ENCODE results near the gene SNED1.
"Not testable (repeated sequence)": the region's sequence is repeated elsewhere in the genome, so short reads cannot be mapped to it uniquely, and the experiment has no call there.

The SNED1 gene

DNA sequence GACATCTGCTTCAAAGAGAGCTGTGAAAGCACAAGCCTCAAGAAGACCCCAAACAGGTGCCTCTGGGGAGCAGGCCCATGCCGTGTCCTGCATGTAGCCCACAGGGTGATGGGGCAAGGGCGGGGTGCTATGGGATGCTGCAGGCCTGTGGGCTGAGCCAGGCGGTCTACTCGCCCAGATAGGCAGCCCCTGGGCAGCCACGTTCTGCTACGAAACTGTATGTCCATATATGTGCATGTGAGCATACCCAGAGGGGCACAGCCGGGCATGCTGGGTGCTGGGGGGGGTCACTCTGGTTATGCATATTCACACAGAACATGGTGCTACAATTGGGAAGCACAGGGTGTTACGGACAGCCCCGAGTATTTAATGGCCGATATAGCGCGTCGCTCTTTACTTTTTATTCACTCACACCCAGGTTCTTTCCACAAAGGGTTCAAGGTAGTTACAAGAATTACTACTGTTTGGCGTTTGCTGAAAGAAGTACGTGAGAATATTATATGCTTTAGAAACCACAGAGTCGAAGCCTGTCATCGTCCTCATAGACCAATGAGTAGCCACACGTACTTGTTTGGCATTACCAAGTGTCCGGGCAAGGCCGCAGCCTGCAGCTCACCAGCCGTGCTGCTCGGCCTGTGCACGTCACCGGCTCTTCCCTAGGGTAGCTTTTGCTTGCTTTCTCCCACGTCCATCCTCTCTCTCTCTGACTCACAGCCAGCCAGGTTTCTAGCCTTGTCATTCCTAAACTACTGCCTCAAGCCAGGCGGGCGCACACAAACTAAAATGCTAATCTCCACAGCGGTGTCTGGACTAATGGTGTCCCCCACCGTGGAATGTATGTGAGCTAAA, 89.2 kb downstream of the SNED1 start:
- DNase-seq (ENCODE audit: low spot score), result no peak

DNA sequence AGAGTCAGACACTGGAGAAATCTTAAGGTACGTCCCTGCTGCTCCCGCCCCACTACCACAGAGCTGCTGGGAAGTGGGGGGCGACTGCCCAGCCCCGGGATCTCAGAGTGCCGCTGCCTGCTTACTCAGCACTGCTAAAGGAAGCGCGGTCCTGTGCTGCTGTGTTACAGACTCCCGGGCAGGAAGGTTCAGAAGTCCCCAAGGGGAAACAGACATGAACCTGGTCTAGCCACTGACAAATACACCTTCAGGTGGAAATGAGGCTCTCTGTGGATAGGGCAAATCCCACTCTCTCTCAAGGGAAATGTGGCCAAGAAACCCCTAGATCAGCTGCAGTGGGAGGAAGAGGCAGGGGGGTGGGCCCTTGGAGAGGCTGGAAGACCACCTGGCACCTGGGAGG, 90.0 kb downstream of the SNED1 start:
- no peak for DNase-seq (ENCODE audit: low spot score)

GRCh38 chr2:241088791-241089732, 90.6 kb downstream of the SNED1 start:
- DNase-seq (ENCODE audit: low spot score), result no peak

- no peak for DNase-seq (ENCODE audit: low spot score)
These were observed 92.8 kb downstream of the SNED1 start for GRCh38 chr2:241091201-241091600.

DNA sequence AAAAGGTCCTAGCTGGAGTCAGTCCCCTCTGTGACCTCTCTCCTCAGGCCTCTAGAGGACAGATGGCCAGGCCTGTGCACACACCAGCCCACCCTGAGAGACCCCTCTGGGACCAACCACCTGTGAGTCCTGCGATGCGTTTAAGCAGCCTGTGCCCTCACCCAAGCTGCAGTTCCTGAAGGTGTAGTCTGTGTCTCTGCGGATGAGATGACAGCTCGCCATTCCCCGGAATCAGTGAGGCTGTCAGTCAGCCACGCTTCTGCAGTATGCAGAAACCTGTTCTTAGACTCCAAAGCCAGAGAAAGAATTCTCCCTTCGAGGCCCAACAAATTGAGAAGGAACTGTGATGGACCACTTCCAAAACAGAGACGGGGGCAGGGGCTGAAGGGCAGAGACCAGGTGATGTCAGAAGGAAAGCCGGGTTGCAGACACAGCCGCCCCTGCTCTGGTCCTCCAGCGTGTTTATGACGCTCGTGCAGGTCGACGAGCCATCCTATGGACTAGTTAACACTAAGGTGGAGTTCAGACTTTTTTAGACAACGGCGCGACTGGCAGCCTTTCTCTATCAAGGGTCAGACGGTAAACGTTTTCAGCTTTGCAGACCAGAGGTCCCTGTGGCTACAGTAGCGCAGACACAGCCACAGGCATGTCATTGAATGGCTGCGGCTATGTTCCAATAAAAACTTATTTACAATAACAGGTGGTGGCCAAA, 93.5 kb downstream of the SNED1 start:
- no peak for DNase-seq (ENCODE audit: low spot score)

DNA sequence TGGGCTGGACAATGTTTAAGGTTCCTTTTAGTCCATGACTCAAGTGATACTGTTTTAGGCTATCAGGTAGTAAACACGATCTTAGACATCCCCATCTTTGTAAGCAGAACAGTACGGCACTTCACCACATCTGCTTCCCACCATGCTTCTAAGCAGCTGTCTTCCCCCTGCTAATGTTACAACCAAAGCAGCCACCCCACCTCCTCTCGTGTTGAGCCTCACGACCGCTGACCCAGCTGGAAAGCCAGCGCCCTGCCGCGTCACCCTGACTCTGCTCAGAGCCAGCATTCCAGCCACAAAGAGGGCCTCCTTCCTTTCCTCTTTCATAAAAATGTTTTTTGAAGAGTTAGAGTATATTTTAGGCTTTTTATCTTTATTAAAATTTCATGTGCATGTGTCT, 94.3 kb downstream of the SNED1 start:
- DNase-seq (ENCODE audit: low spot score), result no peak

- not testable (repeated sequence) for DNase-seq (ENCODE audit: low spot score)
These were observed 94.8 kb downstream of the SNED1 start for GRCh38 chr2:241093133-241093781.

DNA sequence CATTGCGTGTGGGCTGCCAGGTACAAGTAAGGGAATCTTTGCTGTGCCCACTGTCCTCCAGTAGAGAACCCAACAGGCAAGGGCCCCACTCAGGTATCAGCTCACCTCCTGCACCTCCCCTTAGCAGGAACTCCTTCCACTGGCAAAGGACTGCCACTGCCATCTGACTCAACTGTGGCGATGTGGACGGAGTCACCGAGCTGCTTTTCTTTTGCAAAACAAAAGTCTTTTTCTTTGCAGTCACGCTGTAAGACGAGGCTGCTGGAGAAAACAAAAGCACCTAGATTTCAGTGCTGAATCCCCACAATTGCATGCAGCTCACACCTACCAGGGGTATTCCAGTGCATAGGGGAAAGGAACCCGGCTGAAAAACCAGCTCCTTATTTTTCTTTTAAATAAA, 95.8 kb downstream of the SNED1 start:
- no peak for DNase-seq (ENCODE audit: low spot score)

GRCh38 chr2:241094924-241095420, 96.6 kb downstream of the SNED1 start:
- no peak for DNase-seq (ENCODE audit: low spot score)

- peak; percentile 80 for DNase-seq (ENCODE audit: low spot score)
These were observed 97.3 kb downstream of the SNED1 start for GRCh38 chr2:241095594-241096290.

GRCh38 chr2:241096979-241097378, 98.6 kb downstream of the SNED1 start:
- no peak for DNase-seq (ENCODE audit: low spot score)

GRCh38 chr2:241099246-241099645, 100.8 kb downstream of the SNED1 start:
- DNase-seq (ENCODE audit: low spot score), result no peak

DNA sequence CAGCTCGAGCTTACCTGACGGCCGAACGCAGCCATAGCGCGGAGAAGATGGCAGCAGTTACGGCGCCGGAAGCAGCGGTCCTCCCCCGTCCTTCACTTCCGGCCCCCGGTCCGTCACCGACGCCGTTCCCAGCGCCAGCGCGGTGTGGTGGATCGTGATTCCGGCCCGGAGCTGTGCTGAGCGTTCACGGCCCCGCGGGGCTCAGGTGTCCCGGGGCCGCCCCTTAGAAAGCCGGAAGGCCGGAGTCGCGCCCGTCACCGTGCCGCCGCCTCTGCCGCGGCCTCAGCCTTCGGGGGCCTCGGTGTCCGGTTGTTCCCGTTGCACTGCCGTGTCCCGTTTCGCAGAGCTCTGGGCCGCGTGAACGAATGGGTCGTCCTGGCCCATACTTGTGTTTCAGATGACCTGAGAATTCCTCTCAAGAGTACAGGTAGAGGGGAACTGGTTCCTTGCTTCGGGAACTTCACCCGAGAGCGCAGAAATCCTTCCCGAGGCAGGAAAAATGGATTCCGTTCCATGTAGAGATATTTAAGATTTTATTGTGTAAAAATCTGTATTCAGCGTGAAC, 103.9 kb downstream of the SNED1 start, which contains the start of gene MTERF4:
Gene MTERF4 (minus strand): TSS at position 49 of the 565 bp plus-strand sequence. CDS start 14 bp downstream, at position 35.
- peak; percentile 85 for DNase-seq (ENCODE audit: low spot score)

DNA sequence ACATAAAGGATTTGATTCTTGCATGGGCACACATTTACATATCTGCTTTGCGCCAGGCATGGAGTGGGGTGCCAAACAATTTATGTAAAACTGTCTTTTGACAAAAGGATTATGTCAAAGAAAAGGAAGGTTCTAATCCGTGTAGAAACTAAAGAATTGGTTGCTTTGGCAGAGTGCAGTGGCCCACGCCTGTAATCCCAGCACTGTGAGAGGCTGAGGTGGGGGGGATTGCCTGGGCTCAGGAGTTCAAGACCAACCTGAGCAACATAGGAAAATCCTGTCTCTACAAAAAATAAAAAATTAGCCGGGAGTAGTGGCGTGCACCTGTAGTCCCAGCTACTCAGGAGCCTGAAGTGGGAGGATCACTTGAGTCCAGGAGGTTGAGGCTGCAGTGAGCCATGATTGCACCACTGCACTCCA, 104.8 kb downstream of the SNED1 start:
- no peak for DNase-seq (ENCODE audit: low spot score)

DNA sequence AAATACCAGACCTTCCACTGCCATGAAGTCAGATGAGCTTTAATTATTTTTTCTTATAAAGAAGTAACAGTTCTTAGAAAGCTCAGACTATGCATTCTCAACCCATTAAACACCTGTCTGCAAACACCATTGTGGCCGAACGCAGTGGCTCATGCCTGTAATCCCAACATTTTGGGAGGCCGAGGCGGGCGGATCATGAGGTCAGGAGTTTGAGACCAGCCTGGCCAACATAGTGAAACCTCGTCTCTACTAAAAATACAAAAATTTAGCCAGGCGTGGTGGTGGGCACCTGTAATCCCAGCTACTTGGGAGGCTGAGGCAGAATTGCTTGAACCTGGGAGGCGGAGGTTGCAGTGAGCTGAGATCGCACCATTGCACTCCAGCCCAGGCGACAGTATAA, 106.2 kb downstream of the SNED1 start:
- DNase-seq (ENCODE audit: low spot score), result not testable (repeated sequence)

DNA sequence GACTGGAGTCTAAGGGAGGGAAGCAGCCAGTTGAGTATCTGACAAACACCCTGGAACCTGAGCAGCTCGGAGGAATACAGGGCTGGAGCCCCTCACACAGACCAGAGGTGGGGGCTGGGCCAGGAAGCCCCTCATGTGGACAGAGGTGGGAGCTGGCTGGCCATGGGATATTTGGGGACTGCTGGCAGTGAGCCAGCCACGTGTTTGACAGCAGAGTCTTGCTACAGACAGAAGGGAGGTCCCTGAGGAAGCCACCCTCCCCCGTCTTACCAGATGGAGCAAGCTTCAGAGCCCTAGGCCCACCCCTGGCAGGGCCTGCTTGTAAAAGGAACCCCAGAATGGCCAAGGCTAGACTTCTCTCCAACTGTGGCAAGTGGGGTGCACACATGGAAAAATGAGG, 107.2 kb downstream of the SNED1 start:
- no peak for DNase-seq (ENCODE audit: low spot score)

DNA sequence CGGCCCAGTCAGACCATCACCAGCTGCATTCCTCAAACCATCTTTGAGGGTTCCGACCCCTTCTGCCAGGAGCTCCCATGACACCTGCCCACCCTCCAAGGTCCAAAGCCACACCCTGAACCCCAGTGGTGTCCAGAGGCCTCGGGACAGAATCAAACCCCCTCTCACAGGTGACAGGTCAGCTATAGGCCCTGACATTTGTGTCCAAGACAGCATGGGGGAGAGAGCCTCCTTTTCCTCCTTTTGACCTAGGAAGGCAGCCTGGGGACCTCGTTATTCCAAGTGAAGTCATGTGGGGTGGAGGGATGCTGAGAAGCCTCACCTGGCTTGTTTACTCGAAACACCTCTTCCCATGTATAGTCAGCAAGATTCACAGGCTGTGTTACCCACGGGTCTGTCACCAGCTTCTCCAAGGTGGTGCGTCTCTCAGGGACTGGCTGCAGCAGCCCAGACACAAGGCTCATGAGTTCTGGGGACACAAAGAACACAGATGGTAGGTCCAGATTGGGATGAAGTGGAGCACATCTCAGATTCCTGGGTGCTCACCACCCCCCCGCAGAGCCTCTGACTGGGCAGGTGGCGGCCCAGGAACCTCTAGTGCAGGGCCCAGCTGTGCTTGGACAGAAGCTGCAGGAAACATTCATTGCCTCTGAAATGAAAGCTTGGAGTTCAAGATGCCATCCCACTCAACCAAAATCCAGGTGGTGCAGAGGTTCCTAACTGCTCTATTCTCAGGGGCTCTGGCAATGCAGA, 108.8 kb downstream of the SNED1 start:
- no peak for DNase-seq (ENCODE audit: low spot score)

DNA sequence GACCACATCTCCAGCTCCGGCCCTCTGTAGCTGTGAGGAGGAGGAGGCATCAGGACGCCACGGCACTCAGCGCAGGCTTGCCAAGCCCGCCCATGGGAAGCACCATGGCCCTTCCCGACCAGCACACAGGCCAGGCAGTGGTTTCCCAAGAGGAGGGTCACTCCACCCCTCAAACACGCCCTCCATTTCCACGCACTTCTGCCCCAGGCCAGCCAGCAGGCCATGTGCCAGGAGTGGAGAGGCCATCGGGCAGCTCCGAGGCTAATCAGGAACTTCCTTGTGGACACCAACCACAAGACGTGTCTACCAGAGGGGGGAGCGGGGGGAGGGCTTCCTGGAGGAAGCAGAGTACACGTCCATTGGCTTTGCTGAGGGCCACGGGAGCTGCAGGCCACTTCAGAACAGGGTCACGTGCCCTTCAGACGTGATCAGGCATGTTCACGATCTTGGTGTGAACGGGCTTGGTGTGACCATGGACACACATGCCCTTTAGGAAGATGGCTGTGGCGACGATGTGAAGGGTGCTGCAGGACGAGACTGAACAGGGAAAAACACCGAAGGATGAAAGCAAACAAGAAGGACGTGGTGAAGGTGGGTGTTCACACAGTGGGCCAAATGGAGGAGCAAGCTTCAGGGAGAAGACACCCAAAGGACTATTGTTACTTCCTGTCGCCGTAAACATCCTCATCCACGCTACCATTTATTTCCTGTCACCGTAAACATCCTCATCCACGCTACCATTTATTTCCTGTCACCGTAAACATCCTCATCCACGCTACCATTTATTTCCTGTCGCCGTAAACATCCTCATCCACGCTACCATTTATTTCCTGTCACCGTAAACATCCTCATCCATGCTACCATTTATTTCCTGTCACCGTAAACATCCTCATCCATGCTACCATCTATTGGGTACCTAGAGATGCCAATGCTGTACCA, 110.1 kb downstream of the SNED1 start:
- peak; percentile 58 for DNase-seq (ENCODE audit: low spot score)
